GM18505 (cell line): ENCODE results near the gene PGBD5.
"Not testable (repeated sequence)": the region's sequence is repeated elsewhere in the genome, so short reads cannot be mapped to it uniquely, and the experiment has no call there.

Experiments
- ATAC-seq: cut with Tn5 transposase; IDR thresholded peaks from one replicate; pipeline ENCODE4 v1.9.1; 2021; ENCODE audit not compliant: unreplicated experiment
- POLR2A ChIP-seq: IDR thresholded peaks from 4 replicates; pipeline ENCODE4 v1.6.1; 2011; ENCODE audit warnings: borderline replicate concordance; ENCODE audit not compliant: insufficient read depth, insufficient read length; ENCODE audit errors: extremely low read depth

The PGBD5 gene

GRCh38 chr1:230415405-230416132 is 10.6 kb downstream of the PGBD5 start:
- TF ChIP-seq POLR2A: no peak
- no peak for ATAC-seq

GRCh38 chr1:230414694-230415093 is 11.4 kb downstream of the PGBD5 start:
- no peak for ATAC-seq
- TF ChIP-seq POLR2A: no peak

- no peak for ATAC-seq
These were observed 12.0 kb downstream of the PGBD5 start for GRCh38 chr1:230414102-230414501.

GRCh38 chr1:230413061-230413460 is 13.1 kb downstream of the PGBD5 start:
- no peak for TF ChIP-seq POLR2A
- ATAC-seq: no peak

More at GRCh38 chr1:230414102-230414501, 12.0 kb downstream of the PGBD5 start:
- no peak for TF ChIP-seq POLR2A

GRCh38 chr1:230408971-230409370 is 17.2 kb downstream of the PGBD5 start:
- no peak for ATAC-seq
- no peak for TF ChIP-seq POLR2A

- TF ChIP-seq POLR2A: no peak
- ATAC-seq: no peak
These were observed 18.8 kb downstream of the PGBD5 start for GRCh38 chr1:230407351-230407750.

GRCh38 chr1:230406727-230407126 is 19.4 kb downstream of the PGBD5 start:
- not testable (repeated sequence) for ATAC-seq

GRCh38 chr1:230403442-230403841 is 22.7 kb downstream of the PGBD5 start:
- ATAC-seq: no peak
- TF ChIP-seq POLR2A: no peak

- no peak for TF ChIP-seq POLR2A
- no peak for ATAC-seq
These were observed 24.3 kb downstream of the PGBD5 start for GRCh38 chr1:230401763-230402294.

- TF ChIP-seq POLR2A: no peak
- no peak for ATAC-seq
These were observed 25.0 kb downstream of the PGBD5 start for GRCh38 chr1:230401101-230401500.

- no peak for TF ChIP-seq POLR2A
- ATAC-seq: no peak
These were observed 26.2 kb downstream of the PGBD5 start for GRCh38 chr1:230400007-230400344.

GRCh38 chr1:230399321-230400006 is 26.7 kb downstream of the PGBD5 start:
- no peak for TF ChIP-seq POLR2A
- no peak for ATAC-seq

- no peak for TF ChIP-seq POLR2A
- ATAC-seq: no peak
These were observed 27.3 kb downstream of the PGBD5 start for GRCh38 chr1:230398856-230399255.

GRCh38 chr1:230396966-230397365 is 29.2 kb downstream of the PGBD5 start:
- ATAC-seq: no peak
- no peak for TF ChIP-seq POLR2A
